GM18868 (cell line): ENCODE results near the gene KIF18B.

ENCODE experiments used
- ATAC-seq: cut with Tn5 transposase; IDR thresholded peaks from one replicate; pipeline ENCODE4 v1.9.1; 2021; ENCODE audit warnings: mild to moderate bottlenecking, moderate library complexity; ENCODE audit not compliant: unreplicated experiment

Gene KIF18B

GRCh38 chr17:44947461-44948314, at the start of gene KIF18B:
Gene KIF18B (minus strand): TSS chr17:44947773. CDS start chr17:44936344, 11,429 bp downstream.
- ATAC-seq = peak; percentile 88

DNA sequence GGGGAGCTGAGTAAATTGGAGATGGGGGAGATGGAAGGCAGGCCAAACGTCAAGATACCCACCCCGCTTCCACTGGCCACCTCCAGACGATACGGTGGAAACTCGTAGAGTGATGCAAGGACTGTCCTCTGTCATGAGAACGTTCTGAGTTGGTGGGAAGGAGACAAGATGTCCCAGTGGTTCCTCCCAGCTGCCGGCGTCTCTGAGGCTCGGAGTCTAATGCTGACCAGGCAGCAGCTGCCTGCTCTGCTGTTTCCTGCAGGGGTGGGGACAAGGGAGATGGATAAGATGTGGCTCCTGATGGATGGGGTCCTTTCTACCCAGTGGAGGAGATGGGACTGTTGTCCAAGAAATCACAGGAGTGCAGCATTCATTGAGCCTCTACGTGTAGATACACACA, 48.7 kb upstream of the KIF18B start:
- no peak for ATAC-seq

DNA sequence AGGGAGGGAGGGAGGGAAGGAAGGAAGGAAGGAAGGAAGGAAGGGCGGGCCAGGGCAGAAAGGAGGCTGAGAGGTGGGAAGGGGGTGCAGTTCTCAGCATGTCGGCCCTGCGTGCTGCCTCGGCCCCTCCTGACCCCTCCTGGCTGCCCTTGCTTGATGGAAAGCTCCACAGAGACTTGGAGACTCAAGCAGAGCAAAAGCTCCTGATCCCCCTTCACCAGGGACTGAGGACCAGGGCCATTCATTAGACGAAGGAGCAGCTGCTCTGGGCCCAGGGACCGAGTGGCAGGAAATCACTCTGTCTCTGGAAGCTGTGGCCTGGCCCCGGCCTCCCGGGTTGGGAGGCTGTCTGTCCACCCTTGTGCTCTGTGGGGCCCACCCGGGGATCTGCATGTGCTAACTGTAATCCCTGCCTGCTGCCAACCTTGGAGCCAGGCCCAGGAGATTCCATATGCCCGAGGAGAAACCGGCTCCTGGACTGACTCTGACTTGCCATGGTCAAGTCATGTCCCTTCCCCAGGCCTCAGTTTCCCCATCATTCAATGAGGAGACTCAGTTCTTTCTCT, 47.9 kb upstream of the KIF18B start:
- ATAC-seq = no peak

GRCh38 chr17:44992242-44992939, 44.8 kb upstream of the KIF18B start:
- no peak for ATAC-seq

DNA sequence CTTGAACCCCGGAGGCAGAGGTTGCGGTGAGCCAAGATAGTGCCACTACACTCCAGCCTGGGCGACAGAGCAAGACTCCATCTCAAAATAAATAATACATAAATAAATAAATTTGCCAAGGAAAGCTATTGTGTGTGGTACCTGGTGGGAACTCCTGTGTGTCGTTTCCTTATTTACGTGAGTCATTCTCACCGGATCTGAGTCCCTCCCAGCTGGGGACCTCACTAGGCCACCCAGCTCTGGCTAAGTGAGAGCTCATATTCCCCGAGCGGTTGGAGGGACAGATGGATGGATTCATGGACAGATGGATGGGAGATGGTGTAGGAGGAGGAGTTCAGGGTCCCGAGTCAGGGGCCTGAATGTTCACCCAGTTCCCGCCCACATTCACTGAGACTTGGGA, 43.4 kb upstream of the KIF18B start:
- no peak for ATAC-seq

GRCh38 chr17:44989552-44990138, 42.1 kb upstream of the KIF18B start:
- ATAC-seq = no peak

DNA sequence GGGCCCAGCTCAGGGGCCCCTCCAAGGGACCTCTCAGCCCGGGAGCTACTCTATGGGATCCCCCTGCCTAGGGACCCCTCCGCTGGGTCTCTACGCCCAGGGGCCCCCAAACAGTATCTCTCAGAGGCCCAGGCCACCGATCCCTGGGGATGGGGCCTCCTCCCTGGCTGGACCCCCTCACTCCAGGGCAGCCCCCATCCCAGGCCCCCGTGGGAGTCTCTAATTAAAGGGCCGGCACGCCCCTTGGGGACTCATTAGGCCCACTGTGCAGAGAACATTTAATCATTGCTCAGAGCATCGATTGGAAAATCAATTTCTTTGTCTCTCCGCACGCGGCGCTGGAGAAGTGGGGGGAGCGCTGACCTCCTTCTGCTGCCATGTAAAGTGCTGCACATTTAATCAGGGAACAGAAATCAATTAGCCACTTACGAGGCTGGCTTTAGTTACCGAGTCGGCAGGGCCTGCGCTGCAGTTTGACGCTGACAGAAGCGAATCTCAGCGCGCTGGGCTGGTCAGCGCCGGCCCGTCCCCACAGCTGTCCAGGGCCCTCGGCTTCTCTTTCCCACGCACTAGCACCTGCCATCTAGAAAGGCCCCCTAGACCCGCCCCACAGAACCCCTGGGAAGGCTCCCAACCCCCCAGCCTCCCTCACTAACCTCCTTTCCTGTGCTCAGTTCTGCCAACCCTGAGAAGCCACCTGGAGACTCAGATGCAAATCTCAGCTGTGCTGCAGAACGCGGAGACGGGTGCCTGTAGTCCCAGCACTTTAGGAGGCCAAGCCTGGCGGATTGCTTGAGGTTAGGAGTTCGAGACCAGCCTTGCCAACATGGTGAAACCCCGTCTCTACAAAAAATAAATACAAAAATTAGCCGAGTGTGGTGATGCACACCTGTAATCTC, 40.7 kb upstream of the KIF18B start:
- no peak for ATAC-seq

GRCh38 chr17:44983563-44983962, 36.0 kb upstream of the KIF18B start:
- ATAC-seq = no peak

DNA sequence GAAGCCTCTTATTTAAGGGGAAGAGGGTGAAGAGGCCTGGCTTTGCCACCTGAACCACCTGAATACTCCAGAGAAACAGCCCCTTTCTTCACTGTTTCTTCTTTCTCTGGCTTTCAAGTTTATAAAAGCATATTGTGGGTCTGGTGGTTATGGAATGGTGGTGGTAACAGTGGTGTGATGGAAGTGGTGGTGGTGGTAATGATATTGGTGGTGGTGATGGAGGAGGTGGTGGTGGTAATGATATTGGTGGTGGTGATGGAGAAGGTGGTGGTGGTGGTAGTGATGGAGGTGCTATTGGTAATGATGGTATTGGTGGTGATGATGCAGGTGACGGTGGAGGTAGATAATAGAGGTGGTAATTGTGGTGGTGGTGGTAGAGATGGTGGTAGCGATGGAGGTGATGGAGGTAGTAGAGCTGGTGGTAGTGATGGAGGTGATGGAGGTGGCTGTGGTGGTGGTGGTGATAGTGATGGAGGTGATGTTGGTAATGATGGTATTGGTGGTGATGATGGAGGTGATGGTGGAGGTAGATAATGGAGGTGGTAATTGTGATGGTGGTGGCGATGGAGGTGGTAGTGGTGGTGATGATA, 34.6 kb upstream of the KIF18B start:
- no peak for ATAC-seq

GRCh38 chr17:44981221-44981968, 33.8 kb upstream of the KIF18B start:
- no peak for ATAC-seq

GRCh38 chr17:44979426-44979995, 31.9 kb upstream of the KIF18B start:
- no peak for ATAC-seq

DNA sequence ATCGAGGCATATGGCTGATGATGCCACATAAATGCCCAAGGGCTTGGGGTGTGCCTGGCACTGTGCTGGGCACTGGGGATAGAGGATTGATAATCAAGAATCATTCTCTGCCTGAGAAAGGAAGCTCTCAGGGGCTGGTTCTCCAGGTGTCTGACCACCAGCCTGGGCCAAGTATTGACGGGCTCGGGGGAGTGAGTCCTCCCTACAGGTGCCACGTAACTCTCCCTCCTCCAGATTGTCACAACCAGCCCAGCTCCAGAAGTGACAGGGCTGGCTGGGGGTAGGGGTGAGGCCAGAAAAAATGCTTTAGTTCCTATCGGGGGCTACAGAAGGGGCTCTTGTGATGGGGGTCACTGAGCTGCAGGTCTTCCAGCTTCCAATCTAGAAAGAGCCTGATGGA, 31.2 kb upstream of the KIF18B start:
- no peak for ATAC-seq

DNA sequence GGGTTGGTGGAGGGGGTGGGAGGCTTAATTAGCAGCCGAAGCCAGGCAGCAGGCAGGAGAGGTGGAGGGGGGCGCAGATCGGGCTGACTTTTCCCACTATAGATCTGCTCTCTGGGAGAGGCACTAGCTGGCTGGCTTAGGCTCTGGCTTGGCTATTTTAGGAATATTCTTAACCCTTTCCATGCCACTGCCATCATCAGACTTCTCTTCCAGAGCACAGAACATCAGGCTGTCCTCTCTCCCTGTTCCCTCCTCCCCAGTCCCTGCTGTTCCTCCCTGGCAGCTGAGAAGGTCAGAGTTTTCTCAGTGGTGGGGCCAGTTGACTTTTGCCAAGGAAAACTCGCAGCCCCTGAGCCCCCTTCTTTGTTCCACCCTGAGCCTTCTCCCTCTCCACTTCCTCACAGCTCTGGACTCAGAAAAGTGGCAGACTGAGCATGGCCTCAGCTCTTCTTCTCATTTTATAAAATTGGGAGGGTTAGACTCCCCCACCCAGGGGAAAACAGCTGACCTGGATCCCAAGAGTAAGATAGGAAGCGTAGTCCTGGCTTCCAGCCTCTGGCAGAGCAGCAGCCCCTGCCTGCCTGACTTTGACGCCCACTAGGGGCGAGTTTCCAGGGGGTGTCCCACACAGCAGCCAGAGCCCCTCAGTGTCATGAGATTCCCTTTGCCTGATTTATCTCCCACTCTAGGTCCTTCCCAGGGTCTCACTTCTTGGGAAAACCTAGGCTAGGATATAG, 30.4 kb upstream of the KIF18B start:
- ATAC-seq = no peak

GRCh38 chr17:44977065-44977464, 29.5 kb upstream of the KIF18B start:
- no peak for ATAC-seq

DNA sequence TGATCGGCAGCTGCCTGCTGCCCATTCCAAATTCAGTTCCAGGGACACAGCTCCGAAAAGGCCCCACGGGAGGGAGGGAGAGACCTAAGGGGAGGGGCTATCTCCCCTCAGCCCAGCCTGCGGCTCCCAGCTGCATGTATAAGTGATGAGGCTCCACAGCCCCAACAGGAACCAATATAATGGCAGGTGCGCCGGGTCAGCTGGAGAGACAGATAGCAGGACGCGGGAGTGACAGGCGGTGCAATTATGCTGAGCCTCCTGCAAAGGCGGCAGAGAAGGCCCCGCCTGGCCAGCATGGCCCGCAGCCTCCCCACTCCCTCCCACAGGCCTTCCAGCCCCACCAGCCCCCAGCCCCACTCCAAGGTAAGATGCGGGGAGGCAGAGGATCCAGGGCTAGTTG, 28.6 kb upstream of the KIF18B start:
- no peak for ATAC-seq

GRCh38 chr17:44972953-44973352, 25.4 kb upstream of the KIF18B start:
- no peak for ATAC-seq

- ATAC-seq = no peak
These were observed 24.4 kb upstream of the KIF18B start for GRCh38 chr17:44971776-44972483.
